GM21360 (cell line): ENCODE measurements around the gene SPATA33.

Source experiments
- ATAC-seq: cut with Tn5 transposase; IDR thresholded peaks from one replicate; pipeline ENCODE4 v1.9.1; 2021; ENCODE audit warnings: mild to moderate bottlenecking, moderate library complexity; ENCODE audit not compliant: unreplicated experiment

The SPATA33 gene

DNA sequence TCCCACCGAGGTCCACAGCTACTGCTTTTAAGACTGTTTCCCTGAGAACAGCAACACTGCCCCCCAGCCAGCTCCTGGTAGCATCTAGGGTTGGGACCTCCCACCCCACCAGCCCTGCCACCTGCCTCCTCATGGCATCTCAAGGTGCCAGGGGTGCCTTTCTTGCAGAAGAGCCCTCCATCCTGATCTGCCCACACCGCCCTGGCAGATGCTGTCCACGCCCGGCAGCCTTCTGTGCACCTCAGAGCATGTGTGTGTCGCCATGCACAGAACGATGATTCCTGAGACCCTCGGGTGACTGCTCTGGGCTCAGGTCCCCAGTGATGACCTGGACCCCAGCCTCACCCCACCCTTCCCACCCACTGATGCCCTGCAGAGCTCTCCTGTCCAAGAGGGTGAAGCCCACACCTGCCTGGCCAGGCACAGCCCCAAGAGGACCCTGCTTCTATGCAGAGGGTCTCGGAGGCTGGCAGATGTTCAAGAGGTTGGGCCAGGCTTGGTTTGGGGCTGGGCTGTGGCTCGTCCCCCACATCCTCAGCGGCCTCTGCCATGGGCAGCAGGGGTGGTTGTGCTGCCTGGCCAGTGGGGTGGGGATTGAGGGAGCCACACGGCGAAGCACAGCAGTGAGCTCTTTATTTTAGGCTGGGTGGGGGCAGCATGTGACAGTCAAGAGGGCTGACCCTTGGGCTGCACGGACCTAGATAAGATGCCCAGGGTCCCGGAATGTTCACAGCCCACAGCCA lies 49.1 kb downstream of the SPATA33 start:
- ATAC-seq: no peak

DNA sequence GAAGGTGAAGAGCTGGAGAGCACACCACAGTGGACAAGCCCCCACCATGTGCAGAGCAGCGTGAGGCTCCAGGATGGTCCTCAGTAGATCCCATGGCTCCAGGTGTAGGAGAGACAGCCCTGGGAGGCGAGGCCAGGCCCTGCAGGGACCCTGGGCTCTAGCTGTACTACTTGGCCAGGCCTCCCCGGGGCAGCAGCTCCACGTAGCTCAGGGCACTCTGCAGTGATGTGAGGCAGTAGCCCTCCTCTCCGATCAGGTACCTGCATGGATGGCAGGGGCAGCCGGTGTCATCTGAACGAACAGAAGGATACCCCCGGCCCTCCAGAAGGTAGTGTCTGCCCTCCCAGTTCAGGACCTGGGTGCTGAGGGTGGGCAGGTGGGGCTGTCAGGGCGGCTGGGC lies 50.1 kb downstream of the SPATA33 start:
- no peak for ATAC-seq

DNA sequence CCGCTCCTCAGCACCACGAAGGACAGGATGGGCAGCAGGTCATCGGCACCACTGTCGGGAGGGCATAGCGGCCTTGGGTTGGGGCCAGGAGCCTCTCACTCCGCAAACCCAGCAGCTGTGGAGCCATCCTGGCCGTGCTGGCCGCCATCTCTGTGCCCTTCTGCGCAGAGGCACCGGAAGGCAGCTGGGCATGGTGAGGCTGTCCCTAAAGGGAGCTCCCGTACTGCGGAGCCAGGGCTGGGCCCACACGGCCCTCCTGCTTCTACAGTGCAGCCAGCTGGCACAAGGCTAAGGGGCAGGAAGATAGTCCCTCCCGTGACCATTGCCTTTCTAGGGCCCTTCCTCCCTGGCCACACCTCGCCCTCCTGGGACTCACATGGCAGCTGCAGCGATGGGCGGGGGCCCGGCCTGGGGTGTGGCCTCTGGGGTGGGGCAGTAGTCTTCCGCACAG lies 50.9 kb downstream of the SPATA33 start:
- ATAC-seq: no peak

DNA sequence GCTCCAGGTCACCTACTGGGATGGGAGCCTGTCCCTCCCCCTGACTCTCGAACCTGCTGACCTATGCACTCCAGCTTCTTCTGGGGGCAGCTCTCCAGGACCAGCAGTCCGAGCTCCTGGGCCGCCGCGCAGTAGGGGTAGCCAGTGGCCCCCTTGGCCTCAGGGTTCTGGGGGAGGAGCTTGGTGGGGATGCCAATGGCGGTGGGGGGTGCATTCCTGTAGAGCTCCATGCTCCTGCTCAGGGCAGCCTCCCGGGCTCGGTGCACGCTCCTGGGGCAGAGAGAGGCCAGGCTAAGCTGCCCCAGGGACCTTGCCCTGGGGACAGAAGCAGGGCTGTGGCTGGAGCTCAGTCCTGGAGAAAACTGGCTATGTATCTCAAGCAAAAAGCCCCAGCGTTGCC lies 51.5 kb downstream of the SPATA33 start:
- no peak for ATAC-seq

DNA sequence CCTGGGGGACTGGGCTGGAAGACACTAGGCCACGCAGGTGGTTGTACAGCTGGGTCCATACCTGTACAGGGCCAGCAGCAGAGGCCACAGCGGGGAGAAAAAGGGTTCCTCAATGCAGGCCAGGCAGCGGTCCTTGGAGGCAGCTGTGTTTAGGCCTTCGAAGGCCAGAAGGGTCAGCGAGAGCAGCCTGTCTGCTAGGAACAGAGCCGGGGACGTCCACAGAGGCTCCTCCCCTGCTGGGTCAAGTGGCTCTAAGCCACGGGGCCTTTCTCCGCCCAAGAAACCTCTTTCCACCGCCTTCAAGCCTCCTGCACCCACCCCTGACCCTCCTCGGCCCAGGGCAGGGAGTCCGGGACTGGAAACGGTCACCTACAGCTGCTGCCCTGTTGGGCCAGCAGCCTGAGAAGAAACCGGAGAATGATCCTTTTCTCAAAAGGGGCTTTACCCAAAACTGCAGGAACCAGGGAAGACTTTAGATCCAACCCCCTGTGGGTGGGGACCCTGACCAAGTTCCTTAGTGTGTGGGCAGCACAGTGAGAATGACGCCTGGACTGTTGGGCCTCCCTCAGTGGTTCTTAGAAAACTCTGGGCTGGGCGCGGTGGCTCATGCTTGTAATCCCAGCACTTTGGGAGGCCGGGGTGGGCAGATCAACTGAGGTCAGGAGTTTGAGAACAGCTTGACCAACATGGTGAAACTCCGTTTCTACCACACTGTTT lies 52.2 kb downstream of the SPATA33 start:
- no peak for ATAC-seq

DNA sequence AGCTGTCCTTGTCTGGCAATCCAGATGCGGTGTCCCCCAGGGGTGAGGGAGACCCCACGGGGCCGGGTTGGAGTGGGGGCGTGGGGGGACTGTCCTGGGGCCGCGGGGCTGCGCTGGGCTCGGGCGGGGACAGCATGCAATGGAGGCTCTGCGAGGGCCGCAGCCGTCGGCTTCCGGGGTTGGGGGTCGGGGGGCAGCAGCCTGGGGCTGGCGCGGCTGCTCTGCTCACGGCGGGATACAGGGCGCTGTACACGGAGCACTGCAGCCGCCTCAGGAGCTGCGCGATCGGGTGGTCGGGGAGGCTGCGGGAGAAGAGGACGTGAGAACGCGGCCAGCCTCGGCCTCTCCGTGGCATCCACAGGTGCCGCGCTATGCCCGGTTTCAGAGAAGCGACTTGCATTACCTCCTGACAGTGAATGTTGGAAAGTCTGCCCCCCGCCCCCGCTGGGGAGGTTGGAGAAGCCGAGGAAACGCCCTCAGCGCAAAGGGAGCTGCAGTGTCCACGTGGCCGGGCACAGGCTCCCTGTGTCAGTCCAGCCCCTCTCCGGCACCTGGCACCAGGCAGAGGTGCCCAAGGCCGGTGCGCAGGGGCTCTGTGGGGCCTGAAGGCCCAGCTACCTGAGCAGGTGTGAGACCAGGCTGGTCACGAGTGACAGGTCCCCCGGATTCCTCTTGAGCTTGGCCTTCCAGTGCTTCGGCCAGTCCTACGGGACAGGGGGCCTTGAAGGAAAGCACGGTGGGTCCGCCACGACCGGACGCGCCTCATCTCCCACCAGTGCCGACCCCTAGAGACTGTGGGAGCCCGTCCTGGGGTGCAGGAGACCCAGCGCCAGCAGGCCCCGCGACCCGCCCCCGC lies 53.3 kb downstream of the SPATA33 start:
- no peak for ATAC-seq

DNA sequence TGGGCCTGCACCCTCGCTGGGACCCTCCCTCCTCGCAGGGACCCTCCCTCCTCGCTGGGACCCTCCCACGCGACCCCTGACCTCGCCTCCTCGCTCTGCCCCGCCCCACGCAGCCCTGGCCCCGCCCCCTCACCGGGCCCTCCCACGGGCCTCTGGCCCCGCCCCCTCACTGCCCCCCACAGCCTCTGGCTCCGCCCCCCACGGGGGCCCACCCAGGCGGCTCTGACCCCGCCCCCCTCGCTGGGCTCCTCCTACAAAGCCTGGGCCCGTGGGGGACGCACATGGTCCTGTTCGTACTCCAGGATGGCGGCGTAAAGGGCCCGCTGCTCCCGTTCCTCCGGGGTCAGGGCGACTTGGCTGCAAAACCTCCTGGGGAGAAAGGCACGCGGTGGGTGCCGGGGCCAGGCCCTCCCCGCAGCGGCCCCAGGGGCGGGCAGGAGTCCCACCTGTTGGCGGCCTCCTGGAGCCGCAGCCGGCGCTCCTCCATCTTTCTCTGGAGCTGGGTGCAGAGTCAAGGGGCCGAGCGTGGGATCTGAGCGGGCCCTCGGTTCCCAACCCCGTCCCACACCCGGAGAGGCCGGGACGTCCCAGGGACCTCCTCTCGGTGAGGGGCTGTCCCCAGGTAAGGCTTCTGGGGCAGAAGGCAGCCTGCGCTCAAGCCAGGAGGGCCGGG lies 54.1 kb downstream of the SPATA33 start:
- ATAC-seq: no peak

DNA sequence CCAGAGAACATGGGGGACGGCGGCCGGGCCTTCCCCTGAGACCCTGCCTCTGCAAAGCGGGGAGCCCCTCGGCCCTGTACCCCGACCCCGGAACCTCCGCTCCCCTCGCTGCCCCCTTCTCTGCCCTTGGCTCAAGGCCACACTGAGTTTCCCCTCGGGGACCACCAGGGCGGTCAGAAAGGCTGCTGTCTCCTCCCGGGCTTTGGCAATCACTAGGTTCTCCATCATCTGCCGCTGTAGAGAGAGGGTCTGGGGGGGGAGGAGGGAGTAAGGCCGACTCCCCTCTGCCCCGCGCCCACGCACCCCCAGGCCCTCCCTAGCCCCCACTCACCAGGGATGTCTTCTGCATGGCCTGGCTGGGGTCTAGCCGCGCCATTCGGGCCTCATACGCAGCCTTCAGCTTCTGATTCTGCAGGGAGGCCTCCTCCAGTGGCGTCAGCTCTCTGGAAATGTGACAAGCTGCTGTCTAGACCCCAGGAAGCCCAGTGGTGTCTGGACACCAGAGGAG lies 54.7 kb downstream of the SPATA33 start:
- ATAC-seq: no peak

DNA sequence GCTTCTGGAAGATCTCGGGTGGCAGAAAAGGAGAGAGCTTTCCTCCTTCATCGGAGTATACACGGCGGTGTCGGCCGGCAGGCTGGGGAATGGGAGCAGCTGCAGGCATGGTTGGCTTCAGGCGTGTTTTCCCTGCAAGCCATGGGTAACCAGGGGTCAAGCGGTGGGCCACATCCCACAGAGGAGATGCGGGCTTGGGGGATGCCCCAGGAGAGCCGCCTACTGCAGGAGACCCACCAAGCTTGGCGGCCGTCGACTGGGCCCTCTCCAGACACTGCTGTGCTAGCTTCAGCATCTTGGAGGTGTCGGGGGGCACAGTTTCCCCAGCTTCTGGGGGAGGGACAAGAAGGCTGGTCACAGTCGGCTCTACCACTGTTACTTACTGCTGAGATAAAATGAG lies 58.9 kb downstream of the SPATA33 start:
- ATAC-seq: no peak

DNA sequence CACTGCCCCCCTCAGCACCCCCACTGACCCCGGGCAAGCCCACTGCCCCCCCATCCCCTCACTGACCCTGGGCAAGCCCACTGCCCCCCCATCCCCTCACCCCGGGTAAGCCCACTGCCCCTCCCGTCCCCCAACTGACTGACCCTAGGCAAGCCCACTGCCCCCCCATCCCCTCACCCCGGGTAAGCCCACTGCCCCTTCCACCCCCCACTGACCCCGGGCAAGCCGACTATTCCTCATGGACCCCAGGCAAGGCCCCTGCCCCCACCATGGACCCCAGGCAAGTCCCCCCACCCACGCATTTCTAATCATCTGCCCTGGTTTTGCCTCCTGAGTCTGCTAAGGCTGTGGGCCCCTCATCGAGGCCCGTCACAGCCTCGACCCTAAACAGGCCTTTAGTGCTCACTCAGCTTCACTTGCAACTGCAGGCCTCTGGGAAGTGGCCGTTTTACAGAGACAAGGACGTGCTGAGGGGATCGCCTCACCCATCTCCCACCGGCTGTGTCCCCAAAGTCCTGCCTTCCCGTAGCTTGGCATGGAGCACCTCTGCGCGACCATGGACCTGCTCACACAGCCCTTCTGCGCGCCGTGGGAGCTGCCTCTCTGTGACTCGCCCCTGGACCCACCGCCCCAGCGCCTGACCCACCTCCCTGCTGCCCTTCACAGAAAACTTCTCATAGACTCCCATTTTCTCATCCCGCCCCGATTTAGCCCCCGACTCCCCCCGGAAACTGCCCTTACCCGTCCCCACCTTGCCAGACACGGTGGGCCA lies 59.5 kb downstream of the SPATA33 start:
- ATAC-seq: no peak

DNA sequence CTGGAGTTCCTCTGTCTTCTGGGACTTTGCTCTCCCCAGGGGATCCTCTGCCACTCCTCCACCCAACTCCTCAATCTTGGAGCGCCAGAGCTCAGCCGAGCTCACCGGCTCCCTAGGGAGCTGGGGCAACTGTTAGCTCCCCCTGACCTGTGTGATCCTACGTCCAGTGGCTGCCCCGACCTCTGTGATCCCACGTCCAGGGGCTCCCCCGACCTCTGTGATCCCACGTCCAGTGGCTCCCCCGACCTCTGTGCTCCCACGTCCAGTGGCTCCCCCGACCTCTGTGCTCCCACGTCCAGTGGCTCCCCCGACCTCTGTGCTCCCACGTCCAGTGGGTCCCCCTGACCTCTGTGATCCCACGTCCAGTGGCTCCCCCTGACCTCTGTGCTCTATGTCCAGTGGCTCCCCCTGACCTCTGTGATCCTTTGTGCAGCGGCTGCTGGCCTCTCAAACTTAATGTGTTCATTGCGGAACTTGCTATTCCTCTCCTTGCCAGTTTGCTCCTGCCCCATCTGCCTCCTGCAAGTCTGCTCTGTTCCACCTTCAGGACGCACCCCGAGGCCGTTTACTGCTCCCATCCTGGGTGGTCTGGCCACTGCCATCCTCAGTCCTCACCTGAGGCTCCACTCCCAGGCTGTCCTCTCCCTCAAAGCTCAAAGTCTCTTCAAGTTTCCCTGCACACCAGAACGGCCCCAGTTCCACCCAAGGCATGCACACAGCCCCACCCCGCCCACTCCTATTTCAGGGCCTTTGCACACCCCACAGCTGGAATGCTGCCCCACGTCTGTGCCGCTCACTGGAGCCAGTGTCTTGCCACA lies 60.3 kb downstream of the SPATA33 start:
- ATAC-seq: no peak
